Neuron (in vitro differentiated cells): ENCODE results near the gene SYCE1L.
"Not testable (repeated sequence)": the region's sequence is repeated elsewhere in the genome, so short reads cannot be mapped to it uniquely, and the experiment has no call there.

ENCODE experiments used
- H2AFZ ChIP-seq: one replicate; pipeline ENCODE4 v1.6.1; 2013; ENCODE audit warnings: low read depth, mild to moderate bottlenecking, inconsistent platforms, low read length, moderate library complexity
- H3K27me3 ChIP-seq: one replicate; pipeline ENCODE4 v1.6.1; 2013; ENCODE audit warnings: low read length; ENCODE audit not compliant: insufficient read depth
- H3K36me3 ChIP-seq: one replicate; pipeline ENCODE4 v1.6.1; 2013; ENCODE audit warnings: low read length; ENCODE audit not compliant: insufficient read depth
- H3K4me1 ChIP-seq: one replicate; pipeline ENCODE4 v1.6.1; 2013; ENCODE audit warnings: low read length; ENCODE audit not compliant: insufficient read depth
- H3K4me3 ChIP-seq: 2 replicates; pipeline ENCODE4 v1.5.1; 2013; ENCODE audit warnings: mild to moderate bottlenecking, low read length, moderate library complexity
- H3K9me3 ChIP-seq: one replicate; pipeline ENCODE4 v1.6.1; 2013; ENCODE audit warnings: low read length

The SYCE1L gene

DNA sequence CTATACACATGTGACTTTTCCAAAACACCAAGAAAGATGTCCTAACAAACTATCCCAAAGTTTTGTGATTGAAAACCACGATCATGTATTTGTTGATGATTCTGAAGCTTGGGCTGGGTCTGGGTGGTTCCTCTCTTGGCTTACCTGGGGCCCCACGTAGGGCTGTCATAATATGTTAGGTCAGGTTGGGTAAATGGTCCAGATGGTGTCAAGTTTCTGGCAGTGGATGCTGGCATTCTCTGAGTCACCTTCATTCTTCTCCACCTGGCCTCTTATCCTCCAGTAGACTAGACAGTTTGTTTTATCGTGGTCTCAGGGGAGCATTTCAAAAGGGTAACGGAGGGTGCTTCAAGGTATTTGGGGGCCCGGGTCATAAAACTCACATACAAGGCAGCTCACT, 39.4 kb downstream of the SYCE1L start:
- peaks cover 8% of the 10 kb centered on the region for H3K27me3 ChIP-seq
- H3K9me3 ChIP-seq: no peaks in the 10 kb centered on the region
- no peaks in the 10 kb centered on the region for H3K4me1 ChIP-seq
- H3K4me3 ChIP-seq: no peak overlapping the region
- H2AFZ ChIP-seq: no peak overlapping the region
- H3K36me3 ChIP-seq: no peaks in the 10 kb centered on the region

DNA sequence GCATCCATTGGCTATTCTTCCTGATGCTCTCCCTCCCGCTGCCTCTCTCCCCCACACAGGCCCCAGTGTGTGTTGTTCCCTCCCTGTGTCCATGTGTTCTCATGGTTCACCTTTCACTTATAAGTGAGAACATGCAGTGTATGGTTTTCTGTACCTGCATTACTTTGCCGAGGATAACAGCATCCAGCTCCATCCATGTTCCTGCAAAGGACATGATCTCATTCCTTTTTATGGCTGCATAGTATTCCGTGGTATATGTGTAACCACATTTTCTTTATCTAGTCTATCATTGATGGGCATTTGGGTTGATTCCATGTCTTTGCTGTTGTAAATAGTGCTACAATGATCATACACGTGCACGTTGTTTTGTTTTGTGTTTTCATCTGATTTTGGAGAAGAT, 43.3 kb downstream of the SYCE1L start:
- H3K9me3 ChIP-seq, H3K4me1 ChIP-seq, H3K27me3 ChIP-seq, H2AFZ ChIP-seq, H3K36me3 ChIP-seq, H3K4me3 ChIP-seq: not testable (repeated sequence)

DNA sequence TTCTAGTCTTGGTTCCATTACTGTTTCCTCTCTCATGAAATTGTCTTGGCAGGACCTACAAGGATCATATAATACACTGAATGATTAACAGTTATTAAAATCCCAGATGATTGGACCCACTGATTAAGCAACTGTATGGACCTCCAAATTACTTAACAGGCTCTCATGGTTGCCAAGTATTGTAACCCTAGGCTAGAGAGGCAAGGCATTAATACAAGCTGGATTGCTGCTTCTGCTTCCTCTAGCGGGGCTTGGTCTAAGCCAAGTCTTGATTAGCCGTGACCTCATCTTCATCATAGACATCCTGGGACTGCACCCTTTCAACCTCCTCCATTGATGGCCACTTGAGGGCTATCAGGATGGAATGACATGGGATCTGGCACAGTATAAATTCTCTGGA, 46.9 kb downstream of the SYCE1L start:
- no peaks in the 10 kb centered on the region for H3K36me3 ChIP-seq
- no peak overlapping the region for H3K4me3 ChIP-seq
- H3K4me1 ChIP-seq: no peaks in the 10 kb centered on the region
- no peak overlapping the region for H2AFZ ChIP-seq
- no peaks in the 10 kb centered on the region for H3K9me3 ChIP-seq
- H3K27me3 ChIP-seq: no peaks in the 10 kb centered on the region

DNA sequence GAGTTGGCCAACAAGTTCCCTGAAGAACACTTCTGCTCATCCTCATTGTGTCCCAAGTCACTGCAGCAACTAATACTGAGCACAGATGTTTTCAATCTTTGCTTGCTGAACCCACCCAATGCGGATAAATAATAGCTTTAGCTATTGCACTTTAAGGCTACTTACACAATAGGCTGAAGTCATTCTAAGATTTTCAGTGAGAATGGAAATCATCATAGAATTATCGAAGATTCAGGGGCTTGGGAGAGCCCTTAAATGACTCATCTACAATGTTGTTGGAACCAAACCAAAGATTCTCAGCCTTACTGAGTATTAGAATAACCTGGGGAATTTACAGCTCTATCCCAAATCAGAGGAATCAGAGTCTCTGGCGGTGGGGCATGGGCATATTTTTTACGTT, 51.2 kb downstream of the SYCE1L start:
- H3K9me3 ChIP-seq: no peaks in the 10 kb centered on the region
- H3K36me3 ChIP-seq: no peaks in the 10 kb centered on the region

More for the DNA sequence above, 51.2 kb downstream of the SYCE1L start:
- Histone ChIP-seq H3K4me1 (no peaks in the 10 kb centered on the region), H3K4me3 (no peak overlapping the region), H3K27me3 (no peaks in the 10 kb centered on the region), H2AFZ (no peak overlapping the region)
